Measurements from ENCODE around the gene AEBP1. TPM values are rescaled to one million over a fixed set of nuclear protein-coding genes. Genes with fewer than 3 reads are reported as not detected.

Gene AEBP1
- total RNA-seq, 1 donor from 2014 or later, result 18.4 TPM

DNA sequence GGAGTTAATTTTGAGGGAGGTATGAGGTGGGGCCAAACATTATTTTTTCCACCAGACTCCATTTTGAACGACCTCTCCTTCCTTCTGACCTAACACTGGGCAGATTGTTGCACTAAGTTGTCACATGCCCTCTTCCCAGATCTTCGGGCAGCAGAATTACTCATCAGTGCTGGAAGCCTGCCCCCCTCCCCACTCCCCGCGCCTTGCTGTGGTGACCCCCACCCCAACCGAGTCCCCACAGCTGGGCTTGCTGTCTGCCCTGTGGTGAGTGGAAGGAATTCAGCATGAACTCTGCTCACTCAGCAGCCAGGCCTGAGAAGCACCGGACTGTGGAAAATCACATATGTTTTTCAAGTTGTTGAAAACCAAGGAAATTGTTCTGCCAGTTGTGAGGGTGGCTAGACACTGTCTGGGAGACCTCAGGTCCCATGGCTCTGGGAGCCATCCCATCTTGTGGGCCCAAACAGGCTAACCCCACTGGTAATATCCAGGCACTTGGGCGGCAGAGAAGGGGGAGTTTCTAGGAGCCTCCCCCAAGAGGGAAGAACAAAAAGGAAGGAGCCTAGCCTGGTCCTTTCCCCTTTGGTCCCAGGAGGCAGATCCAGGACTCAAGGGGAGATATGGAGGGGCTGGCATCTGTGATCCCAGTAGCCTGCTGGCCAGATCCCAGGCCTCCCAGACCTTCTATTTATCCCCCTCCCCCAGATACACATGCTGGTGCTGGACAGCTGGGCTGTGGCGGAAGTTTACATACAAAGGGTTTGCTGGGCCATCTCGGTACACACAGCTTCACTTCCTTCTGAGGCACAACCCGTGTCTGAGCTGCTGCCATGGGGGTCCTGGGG is 3.5 kb upstream of the AEBP1 start:
- ATAC-seq, result no peak
- no peak for DNase-seq

DNA sequence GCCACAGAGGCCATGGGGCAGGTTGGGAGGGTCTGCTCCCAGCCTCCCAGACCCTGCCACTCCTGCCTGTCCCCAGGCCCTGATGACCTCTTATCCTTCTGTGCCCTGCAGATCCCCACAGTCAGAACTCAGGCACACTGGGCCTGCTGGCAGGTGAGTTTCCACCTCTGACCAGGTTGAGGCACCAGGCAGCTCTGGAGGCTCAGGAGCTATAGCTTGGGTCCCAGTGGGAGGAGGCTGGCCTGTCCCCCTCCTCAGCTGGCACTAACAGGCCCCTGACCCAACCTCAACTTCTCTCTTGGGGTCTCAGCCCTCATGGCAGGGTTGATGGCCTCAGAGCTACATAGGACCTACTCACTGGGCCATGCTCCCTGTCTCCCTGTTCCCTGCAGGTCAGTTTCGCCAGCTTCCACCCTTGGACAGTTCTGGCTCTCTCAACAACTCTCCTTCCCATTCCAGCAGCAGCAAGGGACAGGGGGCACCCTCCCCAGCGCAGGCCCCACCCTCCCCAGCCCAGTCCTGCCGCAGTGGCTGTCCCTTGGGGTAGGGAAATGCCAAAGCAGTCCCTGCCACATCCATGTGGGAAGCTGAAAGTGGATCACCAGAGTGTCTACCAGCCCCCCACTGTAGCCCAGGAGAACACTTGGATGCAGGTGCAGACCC is 2.7 kb upstream of the AEBP1 start:
- ATAC-seq (no peak), DNase-seq (no peak)
- intact Hi-C loops (cut with micrococcal nuclease), result no loop called here

More for the DNA sequence above, 3.5 kb upstream of the AEBP1 start:
- intact Hi-C loops (cut with micrococcal nuclease), result no loop called here

DNA sequence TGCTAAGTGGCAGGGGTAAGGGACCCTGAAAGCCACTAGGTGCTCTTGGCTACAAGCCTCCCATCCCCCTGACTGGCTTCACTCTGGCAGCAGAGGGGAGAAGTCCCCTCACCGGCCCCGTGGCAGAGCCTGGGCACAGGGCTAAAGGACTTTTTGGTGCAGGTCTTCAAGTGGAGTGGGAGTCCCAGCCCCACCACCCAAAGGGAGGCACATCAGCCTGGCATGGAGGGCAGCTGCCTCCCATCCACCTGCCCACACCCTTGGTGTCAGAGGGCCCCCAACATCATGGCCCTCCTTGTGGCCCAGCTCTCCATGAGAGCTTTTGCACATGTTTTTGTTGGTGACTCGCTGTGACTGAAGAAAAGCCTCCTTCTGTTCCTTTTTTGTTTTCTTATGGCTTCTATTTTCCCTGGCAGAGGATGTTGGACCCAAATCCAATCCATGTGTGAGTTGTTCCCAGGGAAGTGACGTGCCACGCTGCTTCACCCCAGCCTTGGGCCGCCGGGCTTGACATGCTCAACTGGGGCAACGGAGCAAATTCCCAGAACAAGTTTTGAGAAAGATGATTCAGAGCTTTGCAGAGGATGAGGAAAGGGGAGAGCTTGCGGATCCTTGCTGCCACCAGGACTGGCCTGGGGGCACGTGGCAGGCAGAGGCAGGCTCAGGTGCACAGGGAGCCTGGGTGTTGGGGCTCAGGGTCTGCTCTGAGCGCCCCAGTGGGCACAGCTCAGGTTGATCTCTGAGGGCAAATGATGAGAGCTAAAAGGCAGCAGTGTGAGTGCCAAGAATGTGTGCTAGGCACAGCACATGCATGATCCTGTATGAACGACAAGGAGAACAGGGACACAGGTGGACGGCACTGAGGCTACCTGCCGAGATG is 1.9 kb upstream of the AEBP1 start:
- intact Hi-C loops (cut with micrococcal nuclease), result no loop called here
- peak; percentile 40 for DNase-seq
- ATAC-seq, result no peak

DNA sequence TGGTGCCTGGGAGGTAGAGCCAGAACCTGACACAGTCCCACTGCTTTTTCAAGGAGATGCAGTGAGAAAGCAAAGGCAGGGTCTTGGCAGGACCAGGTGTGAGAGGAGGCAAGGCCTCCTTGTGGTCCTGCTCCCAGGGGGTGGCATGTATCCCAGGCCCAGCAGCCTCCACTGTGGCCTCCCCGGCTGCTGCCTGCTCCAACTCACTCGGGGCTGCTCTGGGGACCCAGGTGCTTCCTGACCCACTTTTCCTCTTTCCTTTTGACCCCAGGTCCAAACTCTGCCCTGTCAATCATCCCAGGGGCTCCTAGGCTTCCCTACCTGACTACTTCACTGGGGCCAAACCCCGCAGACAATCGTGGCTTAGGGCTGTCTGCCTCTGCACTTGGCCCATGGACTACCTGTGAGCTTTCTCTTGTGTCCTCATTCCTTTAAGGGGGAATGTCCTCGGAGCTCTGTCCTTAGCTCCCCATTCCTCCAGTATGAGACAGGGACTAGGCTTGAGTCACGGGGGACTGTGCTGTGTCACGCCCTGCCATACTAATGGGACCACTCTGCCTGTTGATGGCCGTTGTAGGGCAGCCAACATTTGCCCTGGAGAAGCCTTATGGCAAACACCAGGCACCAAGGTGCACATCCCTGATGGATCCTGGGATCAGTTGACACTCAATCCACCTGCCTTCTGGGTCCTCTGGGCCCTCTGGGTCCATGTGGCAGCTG is 1.1 kb upstream of the AEBP1 start:
- peak; percentile 18 for DNase-seq
- intact Hi-C loops (cut with micrococcal nuclease), result no loop called here

DNA sequence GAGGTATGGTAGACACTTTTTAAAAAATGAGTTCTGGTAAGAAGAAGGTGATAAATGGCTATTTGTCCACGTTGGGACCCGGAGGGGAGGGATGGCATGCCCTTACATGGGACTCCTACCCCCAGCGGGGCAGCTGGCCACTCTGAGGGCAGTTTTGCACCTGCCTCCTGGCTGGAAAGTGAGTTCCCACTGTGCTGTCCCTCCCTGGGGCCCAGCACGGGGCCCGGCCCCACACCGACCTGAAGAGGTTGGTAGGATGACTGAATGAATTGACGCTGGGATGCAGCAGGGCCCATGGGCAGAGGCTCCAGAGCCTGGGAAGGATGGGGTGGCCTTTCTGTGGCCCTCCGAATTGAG is 601 bp upstream of the AEBP1 start:
- ATAC-seq (no peak), DNase-seq (no peak)
- intact Hi-C loops (cut with micrococcal nuclease), result no loop called here

More for the DNA sequence above, 1.1 kb upstream of the AEBP1 start:
- no peak for ATAC-seq

DNA sequence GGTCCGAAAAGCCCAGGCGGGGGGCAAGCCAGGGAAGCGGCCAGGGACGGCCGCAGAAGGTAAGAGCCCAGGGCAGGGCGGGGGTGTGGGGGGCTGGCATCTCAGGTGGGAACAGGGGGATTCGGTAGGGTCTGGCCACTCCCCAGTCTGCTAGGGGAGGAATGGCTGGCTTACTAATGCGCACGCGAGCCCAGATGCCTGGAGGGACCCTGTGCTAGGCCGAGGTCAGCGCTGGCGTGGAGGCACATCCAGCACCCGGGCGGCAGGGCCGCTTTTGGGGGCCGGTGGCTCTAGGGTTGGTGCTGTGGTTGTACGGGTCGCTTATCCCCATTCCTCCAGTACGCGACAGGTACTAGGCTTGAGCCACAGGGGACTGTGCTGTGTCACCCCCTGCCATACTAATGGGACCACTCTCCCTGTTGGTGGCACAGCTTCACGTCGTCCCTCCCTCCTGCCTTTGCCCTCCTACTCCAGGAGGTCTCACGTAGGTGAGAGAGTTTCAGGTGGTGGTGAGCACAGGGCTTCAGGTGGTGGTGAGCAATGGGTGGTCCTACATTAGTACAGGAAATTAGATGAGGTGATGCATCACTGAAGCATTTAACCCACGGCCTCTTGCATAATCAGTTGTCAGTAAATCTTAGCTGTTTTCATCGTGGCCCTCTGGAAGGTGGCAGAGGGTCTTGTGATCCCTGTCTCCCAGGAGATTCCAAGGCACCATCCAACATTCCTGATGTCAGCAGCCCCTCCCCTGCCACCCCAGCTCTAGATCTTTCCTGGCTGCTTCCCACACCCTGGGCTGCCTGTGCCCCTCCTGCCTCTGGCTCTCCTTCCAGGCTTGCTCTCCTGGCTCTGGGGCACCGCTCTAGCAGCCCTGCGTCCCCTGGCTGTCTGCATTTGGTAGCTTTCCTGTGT is 971 bp downstream of the AEBP1 start:
- DNase-seq (no peak), ATAC-seq (peak; percentile 43)
- intact Hi-C loops (cut with micrococcal nuclease), result no loop called here

DNA sequence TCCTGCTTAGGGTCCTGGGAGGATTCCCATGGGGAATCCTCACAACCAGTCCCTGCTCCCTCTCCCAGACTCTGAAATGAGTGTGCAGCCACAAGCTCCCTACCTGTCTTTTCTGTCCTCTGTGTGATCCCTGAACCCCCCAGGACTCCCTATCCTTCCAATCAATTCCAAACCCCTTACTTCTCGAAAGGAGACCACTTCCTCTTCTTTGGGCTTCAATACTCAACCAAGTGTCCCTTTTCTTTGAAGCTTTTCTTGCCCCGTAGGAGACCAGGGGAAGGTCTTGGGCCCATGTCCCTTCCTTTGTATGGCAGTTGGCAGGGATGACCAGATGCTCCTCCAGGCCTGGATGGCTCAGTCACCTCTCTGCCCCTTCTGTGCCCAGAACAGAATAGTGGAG is 1.7 kb downstream of the AEBP1 start:
- ATAC-seq (no peak), DNase-seq (no peak)
- intact Hi-C loops (cut with micrococcal nuclease), result no loop called here

DNA sequence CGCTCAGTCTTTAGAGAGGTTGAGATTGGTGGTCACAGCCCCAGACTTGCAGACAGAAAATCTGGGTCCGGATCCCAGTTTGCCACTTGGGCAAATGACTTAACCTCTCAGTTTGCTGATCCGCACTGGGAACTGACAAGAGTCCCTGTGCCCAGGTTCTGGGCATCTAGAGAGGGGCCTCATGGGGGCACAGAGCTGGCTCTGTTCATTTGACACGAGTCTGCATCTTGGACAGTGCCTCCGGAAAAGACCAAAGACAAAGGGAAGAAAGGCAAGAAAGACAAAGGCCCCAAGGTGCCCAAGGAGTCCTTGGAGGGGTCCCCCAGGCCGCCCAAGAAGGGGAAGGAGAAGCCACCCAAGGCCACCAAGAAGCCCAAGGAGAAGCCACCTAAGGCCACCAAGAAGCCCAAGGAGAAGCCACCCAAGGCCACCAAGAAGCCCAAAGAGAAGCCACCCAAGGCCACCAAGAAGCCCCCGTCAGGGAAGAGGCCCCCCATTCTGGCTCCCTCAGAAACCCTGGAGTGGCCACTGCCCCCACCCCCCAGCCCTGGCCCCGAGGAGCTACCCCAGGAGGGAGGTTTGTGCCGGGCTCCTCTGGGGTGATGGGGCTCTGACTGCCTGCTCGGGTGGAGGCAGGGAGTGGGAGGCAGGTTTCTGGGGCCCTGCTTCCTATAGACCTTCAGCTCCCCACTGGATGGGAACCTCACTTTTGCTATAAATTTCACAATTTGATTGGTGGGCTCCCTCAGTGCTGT is 2.3 kb downstream of the AEBP1 start:
- no peak for DNase-seq
- intact Hi-C loops (cut with micrococcal nuclease), result no loop called here
- ATAC-seq, result no peak

DNA sequence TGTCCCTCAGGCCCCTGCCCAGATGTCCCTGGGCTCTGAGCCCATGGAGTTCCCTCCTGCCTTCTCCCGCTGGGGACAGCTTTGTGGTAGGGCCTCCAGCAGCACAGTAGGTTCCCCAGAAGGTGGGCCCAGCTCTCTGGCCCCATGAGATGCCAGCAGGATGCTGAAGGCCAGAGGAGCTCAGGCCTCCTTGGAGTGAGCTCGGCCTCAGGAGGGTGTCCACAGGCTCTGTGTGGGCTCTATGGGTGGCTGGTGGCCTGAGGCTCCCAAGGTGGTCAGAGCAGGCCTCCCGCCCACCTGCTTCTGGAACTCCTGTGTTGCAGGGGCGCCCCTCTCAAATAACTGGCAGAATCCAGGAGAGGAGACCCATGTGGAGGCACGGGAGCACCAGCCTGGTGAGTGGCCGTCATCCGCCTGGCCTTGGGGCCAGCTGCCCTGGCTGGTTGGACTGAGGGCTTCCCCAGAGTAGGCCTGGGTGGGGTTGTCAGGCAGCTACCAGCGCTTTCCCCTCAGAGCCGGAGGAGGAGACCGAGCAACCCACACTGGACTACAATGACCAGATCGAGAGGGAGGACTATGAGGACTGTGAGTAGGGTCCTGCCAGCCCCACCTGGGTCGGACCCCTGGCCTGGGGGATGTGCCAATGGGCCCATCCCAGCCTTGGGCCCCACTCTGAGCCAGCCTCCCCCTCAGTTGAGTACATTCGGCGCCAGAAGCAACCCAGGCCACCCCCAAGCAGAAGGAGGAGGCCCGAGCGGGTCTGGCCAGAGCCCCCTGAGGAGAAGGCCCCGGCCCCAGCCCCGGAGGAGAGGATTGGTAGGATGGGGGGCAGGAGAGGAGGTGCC is 3.2 kb downstream of the AEBP1 start:
- no peak for DNase-seq
- intact Hi-C loops (cut with micrococcal nuclease), result no loop called here
- ATAC-seq, result no peak

DNA sequence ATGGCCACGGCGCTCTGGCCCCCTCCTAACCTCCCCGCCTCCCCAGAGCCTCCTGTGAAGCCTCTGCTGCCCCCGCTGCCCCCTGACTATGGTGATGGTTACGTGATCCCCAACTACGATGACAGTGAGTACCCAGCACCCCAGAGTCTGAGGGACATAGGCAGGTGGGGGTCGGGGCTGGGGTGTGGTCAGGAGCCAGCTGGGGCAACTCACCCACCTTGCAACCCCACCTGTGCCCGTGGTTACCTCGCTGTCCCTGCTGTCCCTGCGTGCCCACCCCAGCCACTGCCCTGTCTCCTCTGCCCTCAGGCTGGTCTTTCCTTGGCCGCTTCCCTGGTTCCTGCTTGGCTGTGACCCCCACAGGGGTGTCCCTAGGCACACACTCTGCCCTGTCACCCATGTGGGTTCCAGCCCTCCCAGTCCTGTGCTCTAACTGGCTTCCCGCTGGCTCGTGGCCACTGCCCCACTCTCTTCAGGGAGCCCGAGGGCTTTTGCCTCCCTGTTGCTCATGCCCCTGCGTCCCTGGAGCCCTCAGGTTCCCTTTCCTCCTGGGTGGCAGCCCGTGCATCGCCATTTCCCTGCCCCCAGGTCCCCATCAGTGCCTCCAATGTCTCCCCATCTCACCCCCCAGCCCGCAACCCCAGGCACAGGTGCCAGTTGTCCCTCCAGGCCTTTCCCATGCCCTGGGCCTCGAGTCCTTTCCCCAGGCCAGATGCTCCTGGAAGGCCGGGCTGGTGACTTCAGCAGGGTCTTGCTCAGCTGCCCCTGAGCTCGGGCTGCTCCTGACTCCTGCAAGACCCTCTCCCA is 4.0 kb downstream of the AEBP1 start:
- no peak for DNase-seq
- intact Hi-C loops (cut with micrococcal nuclease), result no loop called here
- ATAC-seq, result no peak

DNA sequence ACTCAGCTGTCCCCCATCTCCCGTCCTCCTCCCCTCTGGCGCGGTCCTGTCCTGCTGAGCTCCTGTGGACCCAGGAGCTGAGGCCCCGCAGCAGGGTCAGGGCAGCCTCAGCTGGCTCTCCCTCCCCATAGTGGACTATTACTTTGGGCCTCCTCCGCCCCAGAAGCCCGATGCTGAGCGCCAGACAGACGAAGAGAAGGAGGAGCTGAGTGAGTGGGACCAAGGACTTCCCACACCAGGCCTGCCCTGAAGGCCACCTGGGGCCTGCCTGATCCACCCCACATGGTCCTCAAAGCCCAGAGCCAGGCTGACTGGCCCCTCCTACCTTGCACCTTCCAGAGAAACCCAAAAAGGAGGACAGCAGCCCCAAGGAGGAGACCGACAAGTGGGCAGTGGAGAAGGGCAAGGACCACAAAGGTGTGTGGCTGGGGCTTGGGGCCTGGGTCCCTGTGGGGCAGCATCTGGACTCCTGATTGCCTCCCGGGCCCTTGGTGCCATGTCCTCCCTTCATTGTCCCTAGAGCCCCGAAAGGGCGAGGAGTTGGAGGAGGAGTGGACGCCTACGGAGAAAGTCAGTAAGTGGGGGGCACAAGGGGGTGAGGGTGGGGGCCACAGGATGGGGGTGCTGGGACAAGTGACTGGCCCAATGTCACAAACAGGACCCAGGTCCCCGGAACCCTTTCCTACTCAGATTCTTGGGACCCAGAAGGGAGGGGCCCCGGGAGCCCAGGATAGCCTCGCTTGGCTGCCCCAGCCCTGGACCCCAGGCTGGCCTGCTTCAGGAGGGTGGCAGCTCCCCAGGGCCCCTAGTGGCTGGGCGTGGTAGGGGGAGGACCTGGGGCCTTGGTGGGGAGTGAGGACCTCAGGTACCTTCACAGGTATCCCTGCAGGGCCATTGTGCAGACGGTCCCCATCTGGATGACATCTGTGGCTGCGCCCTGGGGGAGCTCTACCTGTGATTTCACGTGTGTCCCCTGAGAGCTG is 4.9 kb downstream of the AEBP1 start:
- DNase-seq, result no peak
- intact Hi-C loops (cut with micrococcal nuclease), result no loop called here
- no peak for ATAC-seq

DNA sequence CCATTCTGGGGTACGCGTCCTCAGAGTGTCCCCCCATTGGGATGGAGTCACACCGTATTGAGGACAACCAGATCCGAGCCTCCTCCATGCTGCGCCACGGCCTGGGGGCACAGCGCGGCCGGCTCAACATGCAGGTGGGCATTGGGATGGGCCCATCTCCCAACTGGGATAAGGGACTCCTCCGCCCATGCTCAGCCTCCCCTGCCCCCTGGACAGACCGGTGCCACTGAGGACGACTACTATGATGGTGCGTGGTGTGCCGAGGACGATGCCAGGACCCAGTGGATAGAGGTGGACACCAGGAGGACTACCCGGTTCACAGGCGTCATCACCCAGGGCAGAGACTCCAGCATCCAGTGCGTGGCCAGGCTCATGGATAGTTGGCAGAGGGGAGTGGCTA is 5.8 kb downstream of the AEBP1 start:
- ATAC-seq, result no peak

DNA sequence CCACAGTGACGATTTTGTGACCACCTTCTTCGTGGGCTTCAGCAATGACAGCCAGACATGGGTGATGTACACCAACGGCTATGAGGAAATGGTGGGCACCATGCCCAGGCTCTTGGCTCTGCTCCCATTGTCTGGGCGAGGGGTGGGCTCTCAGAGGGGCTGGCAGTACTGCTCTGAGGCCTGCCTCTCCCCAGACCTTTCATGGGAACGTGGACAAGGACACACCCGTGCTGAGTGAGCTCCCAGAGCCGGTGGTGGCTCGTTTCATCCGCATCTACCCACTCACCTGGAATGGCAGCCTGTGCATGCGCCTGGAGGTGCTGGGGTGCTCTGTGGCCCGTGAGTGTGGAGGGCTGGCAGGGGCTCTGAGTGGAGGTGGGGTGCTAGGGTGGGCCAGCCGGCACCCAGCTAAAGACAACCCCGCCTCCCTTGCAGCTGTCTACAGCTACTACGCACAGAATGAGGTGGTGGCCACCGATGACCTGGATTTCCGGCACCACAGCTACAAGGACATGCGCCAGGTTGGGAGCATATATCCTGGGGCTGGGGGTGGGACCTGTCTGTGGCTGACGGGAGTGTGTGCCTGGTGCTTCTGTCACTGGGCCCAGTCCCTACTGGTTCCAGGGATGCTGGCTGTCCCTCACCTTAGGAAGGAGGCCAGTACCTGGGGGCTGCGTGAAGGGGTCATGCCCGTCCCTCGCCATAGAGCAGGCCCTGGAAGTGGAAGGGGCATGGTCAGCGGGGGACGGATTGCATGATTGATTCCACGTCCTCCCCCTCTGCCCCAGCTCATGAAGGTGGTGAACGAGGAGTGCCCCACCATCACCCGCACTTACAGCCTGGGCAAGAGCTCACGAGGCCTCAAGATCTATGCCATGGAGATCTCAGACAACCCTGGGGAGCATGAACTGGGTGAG is 6.8 kb downstream of the AEBP1 start:
- intact Hi-C loops (cut with micrococcal nuclease), result no loop called here
- no peak for ATAC-seq
- DNase-seq, result no peak

More for the DNA sequence above, 5.8 kb downstream of the AEBP1 start:
- DNase-seq, result no peak
- intact Hi-C loops (cut with micrococcal nuclease), result no loop called here

DNA sequence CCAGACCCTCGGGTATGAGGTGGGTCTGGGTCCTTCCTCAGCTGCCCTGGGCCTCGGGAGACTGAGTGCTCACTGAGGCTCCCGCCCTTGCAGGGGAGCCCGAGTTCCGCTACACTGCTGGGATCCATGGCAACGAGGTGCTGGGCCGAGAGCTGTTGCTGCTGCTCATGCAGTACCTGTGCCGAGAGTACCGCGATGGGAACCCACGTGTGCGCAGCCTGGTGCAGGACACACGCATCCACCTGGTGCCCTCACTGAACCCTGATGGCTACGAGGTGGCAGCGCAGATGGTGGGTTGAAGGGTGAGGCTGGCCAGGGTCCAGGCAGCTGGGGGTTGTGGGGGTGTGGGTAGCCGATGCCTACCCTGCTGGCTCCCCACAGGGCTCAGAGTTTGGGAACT is 7.6 kb downstream of the AEBP1 start:
- intact Hi-C loops (cut with micrococcal nuclease), result no loop called here
- no peak for DNase-seq
- ATAC-seq, result no peak

Data from left ventricle myocardium superior (tissue), 1 donor.